Fibroblast of lung (primary cell): Measurements from ENCODE around the gene THBS1. TPM values are rescaled to one million over a fixed set of nuclear protein-coding genes. Genes with fewer than 3 reads are reported as not detected.

Experiments used
- DNase-seq, 2 donors: peaks; one replicate each; pipeline versions ENCODE4 v3.0.0 to v3.0.0-alpha.2; 2010; ENCODE audit warnings: low read depth in 2 of 2
- H2AFZ ChIP-seq: 2 replicates; pipeline ENCODE4 v1.5.1; 2012; ENCODE audit warnings: low read length, control low read depth, inconsistent platforms
- H3K27ac ChIP-seq: 2 replicates; pipeline ENCODE4 v1.5.1; 2011; ENCODE audit warnings: low read length, control low read depth; ENCODE audit not compliant: insufficient read depth
- H3K27me3 ChIP-seq: 2 replicates; pipeline ENCODE4 v1.5.1; 2011; ENCODE audit warnings: mild to moderate bottlenecking, low read length; ENCODE audit not compliant: control insufficient read depth, insufficient read depth
- H3K36me3 ChIP-seq: 2 replicates; pipeline ENCODE4 v1.5.1; 2011; ENCODE audit warnings: low read length; ENCODE audit not compliant: control insufficient read depth, insufficient read depth
- H3K4me1 ChIP-seq: 2 replicates; pipeline ENCODE4 v1.5.1; 2011; ENCODE audit warnings: low read length; ENCODE audit not compliant: control insufficient read depth, insufficient read depth; ENCODE audit errors: extremely low read depth
- H3K4me2 ChIP-seq: 2 replicates; pipeline ENCODE4 v1.5.1; 2011; ENCODE audit warnings: low read length, control low read depth; ENCODE audit not compliant: insufficient read depth; ENCODE audit errors: extremely low read depth
- H3K4me3 ChIP-seq, 4 experiments: fragments of 200-600 bp in 1 of 4; sonication (generic) in 1 of 4; replicated peaks in 1 of 4; 2 replicates each; pipeline ENCODE4 v1.5.1; 2011 to 2016; ENCODE audit warnings: low read length in 4 of 4, low read depth in 3 of 4, mild to moderate bottlenecking in 3 of 4, control low read depth in 2 of 4, inconsistent platforms in 1 of 4, mixed read lengths in 1 of 4; ENCODE audit not compliant: insufficient read depth in 1 of 4; ENCODE audit errors: control extremely low read depth in 1 of 4
- H3K79me2 ChIP-seq: 2 replicates; pipeline ENCODE4 v1.5.1; 2012; ENCODE audit warnings: mild to moderate bottlenecking, low read length, inconsistent platforms; ENCODE audit not compliant: control insufficient read depth, insufficient read depth
- H3K9ac ChIP-seq: 2 replicates; pipeline ENCODE4 v1.5.1; 2011; ENCODE audit warnings: mild to moderate bottlenecking, low read length, control low read depth; ENCODE audit not compliant: insufficient read depth
- H3K9me3 ChIP-seq: 2 replicates; pipeline ENCODE4 v1.5.1; 2012; ENCODE audit warnings: low read depth, low read length; ENCODE audit not compliant: control insufficient read depth, insufficient read depth
- H4K20me1 ChIP-seq: 2 replicates; pipeline ENCODE4 v1.5.1; 2011; ENCODE audit warnings: low read length; ENCODE audit not compliant: control insufficient read depth, insufficient read depth; ENCODE audit errors: extremely low read depth
- EZH2 ChIP-seq: IDR thresholded peaks from 2 replicates; pipeline ENCODE4 v1.5.1; 2012; ENCODE audit warnings: low read length, control low read depth, mild to moderate bottlenecking; ENCODE audit errors: missing control alignments
- polyA plus RNA-seq, 2 donors: library from polyadenylated mRNA; depleted of rRNA in 1 of 2; stranded (reverse) in 1 of 2; unstranded in 1 of 2; fragments of >200 nt; gene quantifications; 2 replicates each; pipeline ENCODE4 v1.2.1, GENCODE V29; 2011 to 2012; ENCODE audit warnings: missing spikeins in 1 of 2
- total RNA-seq: library from RNA; depleted of rRNA; stranded (reverse); fragments of >200 nt; gene quantifications from 2 replicates; pipeline ENCODE4 v1.2.1, GENCODE V29; 2014
- TF ChIP-seq, protein P1 (sequence below), 2 donors: IDR thresholded peaks in 1 of 2; conservative IDR thresholded peaks in 1 of 2; 1 replicate in 1 of 2; 2 replicates in 1 of 2; pipeline ENCODE4 v1.5.1; 2011 to 2012; ENCODE audit warnings: low read length in 2 of 2, control low read depth in 1 of 2, inconsistent platforms in 1 of 2, low read depth in 1 of 2, mild to moderate bottlenecking in 1 of 2

Gene THBS1
- total and polyA plus RNA-seq, 2 donors (not counting 1 experiment from before 2014, with no cell fraction given), result 1,512 to 1,745 TPM

DNA sequence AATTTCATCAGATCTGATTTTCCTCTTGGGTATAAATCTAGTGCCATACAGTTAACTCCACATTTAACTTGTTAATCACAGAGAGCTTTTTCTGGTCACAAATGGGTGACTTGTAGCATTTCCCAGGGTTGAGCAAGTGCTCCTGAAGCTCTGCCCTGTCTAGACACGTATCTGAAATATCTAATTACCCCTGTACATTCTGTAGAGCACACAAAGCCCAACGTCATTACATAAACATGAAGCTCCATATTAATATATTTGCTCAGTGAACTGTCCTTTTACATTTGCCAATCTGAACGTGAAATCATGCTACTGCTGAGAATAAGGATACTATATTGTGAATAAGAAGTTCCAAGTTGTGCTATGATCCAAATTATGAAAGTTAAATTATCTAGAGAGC is 49.0 kb downstream of the THBS1 start:
- TF ChIP-seq, protein P1, sequence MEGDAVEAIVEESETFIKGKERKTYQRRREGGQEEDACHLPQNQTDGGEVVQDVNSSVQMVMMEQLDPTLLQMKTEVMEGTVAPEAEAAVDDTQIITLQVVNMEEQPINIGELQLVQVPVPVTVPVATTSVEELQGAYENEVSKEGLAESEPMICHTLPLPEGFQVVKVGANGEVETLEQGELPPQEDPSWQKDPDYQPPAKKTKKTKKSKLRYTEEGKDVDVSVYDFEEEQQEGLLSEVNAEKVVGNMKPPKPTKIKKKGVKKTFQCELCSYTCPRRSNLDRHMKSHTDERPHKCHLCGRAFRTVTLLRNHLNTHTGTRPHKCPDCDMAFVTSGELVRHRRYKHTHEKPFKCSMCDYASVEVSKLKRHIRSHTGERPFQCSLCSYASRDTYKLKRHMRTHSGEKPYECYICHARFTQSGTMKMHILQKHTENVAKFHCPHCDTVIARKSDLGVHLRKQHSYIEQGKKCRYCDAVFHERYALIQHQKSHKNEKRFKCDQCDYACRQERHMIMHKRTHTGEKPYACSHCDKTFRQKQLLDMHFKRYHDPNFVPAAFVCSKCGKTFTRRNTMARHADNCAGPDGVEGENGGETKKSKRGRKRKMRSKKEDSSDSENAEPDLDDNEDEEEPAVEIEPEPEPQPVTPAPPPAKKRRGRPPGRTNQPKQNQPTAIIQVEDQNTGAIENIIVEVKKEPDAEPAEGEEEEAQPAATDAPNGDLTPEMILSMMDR (conservative IDR thresholded peaks at IDR 0.05 in 1 of 2, IDR thresholded peaks at IDR 0.05 in 1 of 2; ENCODE audit: low read depth in 1 of 2, low read length in 2 of 2), result no peak
- no peak for TF ChIP-seq EZH2
- no peak overlapping the region for H3K27ac ChIP-seq
- H2AFZ ChIP-seq, result no peak overlapping the region
- no peak overlapping the region for H3K4me2 ChIP-seq
- no peak overlapping the region for H3K9ac ChIP-seq
- peak in 1 of 2 donors; percentile 29 for DNase-seq
- H3K36me3 ChIP-seq, result no peaks in the 10 kb centered on the region
- no peaks in the 10 kb centered on the region for H3K79me2 ChIP-seq
- no peaks in the 10 kb centered on the region for H3K9me3 ChIP-seq
- H3K27me3 ChIP-seq, result no peaks in the 10 kb centered on the region
- H3K4me3 ChIP-seq, result no peak overlapping the region
- H3K4me1 ChIP-seq, result peaks cover 22% of the 10 kb centered on the region
- H4K20me1 ChIP-seq, result no peaks in the 10 kb centered on the region

DNA sequence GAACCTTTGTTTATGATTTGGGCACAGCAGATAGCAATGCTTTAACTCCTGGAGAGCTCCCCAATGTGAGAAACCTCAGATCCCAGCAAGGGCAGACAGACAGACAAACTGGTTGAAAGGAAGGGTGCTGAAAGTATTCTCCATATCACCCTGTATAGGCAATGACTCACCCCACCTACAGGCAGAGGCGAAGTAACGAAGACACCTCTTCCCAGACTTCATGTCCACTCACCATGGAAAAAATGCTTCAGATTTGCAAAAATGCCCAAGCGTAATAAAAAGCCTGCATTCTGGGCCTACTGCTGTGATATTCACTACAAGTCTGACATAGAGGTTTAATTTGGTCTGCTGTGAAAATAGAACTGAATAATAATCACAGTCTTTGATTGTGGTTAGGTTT is 50.5 kb downstream of the THBS1 start:
- Histone ChIP-seq H3K4me2 (no peak overlapping the region), H4K20me1 (no peaks in the 10 kb centered on the region), H3K9me3 (no peaks in the 10 kb centered on the region), H3K79me2 (no peaks in the 10 kb centered on the region), H3K27me3 (no peaks in the 10 kb centered on the region), H3K36me3 (no peaks in the 10 kb centered on the region), H3K27ac (no peak overlapping the region), H3K9ac (no peak overlapping the region), H3K4me3 (no peak overlapping the region), H3K4me1 (peaks cover 12% of the 10 kb centered on the region), H2AFZ (no peak overlapping the region)
- TF ChIP-seq, protein P1 (conservative IDR thresholded peaks at IDR 0.05 in 1 of 2, IDR thresholded peaks at IDR 0.05 in 1 of 2; ENCODE audit: low read depth in 1 of 2, low read length in 2 of 2), result no peak
- TF ChIP-seq EZH2, result no peak
- peak in 1 of 2 donors; percentile 88 for DNase-seq

DNA sequence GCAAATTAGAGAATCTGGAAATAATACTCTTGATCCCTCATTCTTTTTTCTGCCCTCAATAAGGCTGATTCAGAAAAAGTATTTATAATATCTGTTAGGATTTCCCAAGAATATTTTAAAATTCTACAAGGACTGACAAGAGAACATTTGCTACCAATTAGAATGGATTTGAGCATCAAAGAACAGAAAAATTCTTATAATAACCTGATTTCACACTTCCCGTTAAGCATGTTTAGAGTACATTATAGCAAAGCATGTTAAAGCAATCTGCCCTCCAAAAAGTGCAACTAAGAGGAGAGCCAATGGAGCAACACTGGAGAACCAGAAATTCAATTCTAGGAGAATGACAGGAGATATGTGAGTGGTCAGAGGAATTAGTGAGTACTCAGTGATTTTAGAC is 57.2 kb downstream of the THBS1 start:
- TF ChIP-seq, protein P1 (conservative IDR thresholded peaks at IDR 0.05 in 1 of 2, IDR thresholded peaks at IDR 0.05 in 1 of 2; ENCODE audit: low read depth in 1 of 2, low read length in 2 of 2), result no peak
- TF ChIP-seq EZH2, result no peak
- Histone ChIP-seq H3K9ac (no peak overlapping the region), H3K36me3 (no peaks in the 10 kb centered on the region), H2AFZ (no peak overlapping the region), H3K4me2 (no peak overlapping the region), H3K4me3 (no peak overlapping the region), H3K4me1 (no peaks in the 10 kb centered on the region), H3K27ac (no peak overlapping the region), H4K20me1 (no peaks in the 10 kb centered on the region), H3K27me3 (no peaks in the 10 kb centered on the region), H3K79me2 (no peaks in the 10 kb centered on the region), H3K9me3 (no peaks in the 10 kb centered on the region)
- no peak for DNase-seq
